Measurements from ENCODE around the gene CHST13.

- TF ChIP-seq CTCF (IDR thresholded peaks at IDR 0.05) (no peak), POLR2A (IDR thresholded peaks at IDR 0.05) (no peak)
Observed at GRCh38 chr3:126530171-126531050, 6.5 kb downstream of the CHST13 start.

Data from adrenal gland (tissue), 5 donors.